Sigmoid colon (tissue), 4 donors: ENCODE data around the gene WBP2.

Source experiments
- CTCF ChIP-seq, 4 experiments: fragments of 450-650 bp in 3 of 4; fragments of 200-600 bp in 1 of 4; IDR thresholded peaks; one replicate each; pipeline ENCODE4 v1.5.1; 2016 to 2019; ENCODE audit warnings: antibody characterized with exemption in 4 of 4, mild to moderate bottlenecking in 3 of 4, moderate library complexity in 2 of 4
- EP300 ChIP-seq, 4 donors: sonication (generic); formaldehyde crosslinking; IDR thresholded peaks; one replicate each; pipeline ENCODE4 v1.6.1; 2017; ENCODE audit warnings: antibody characterized with exemption in 4 of 4

GRCh38 chr17:75881678-75882454 lies 26.7 kb upstream of the WBP2 start:
- no peak for TF ChIP-seq CTCF (IDR thresholded peaks at IDR 0.05)
- TF ChIP-seq EP300 (IDR thresholded peaks at IDR 0.05), result no peak
